Nephron (organoid): ENCODE data around the gene CEACAM8.
"Not testable (repeated sequence)": the region's sequence is repeated elsewhere in the genome, so short reads cannot be mapped to it uniquely, and the experiment has no call there.

ENCODE experiments used
- H3K27ac Mint-ChIP-seq, 3 experiments: 2 replicates each; pipeline ENCODE4 v1.8.0; 2020; ENCODE audit warnings: mixed read lengths in 3 of 3, mild to moderate bottlenecking in 2 of 3, moderate library complexity in 1 of 3
- H3K27me3 Mint-ChIP-seq: 2 replicates; pipeline ENCODE4 v1.8.0; 2021; ENCODE audit warnings: low read depth, mild to moderate bottlenecking, moderate library complexity, mixed read lengths
- H3K36me3 Mint-ChIP-seq: 2 replicates; pipeline ENCODE4 v1.8.0; 2020; ENCODE audit warnings: low read depth, mixed read lengths
- H3K4me1 Mint-ChIP-seq: 2 replicates; pipeline ENCODE4 v1.8.0; 2020; ENCODE audit warnings: mixed read lengths
- H3K4me3 Mint-ChIP-seq, 3 experiments: 2 replicates each; pipeline ENCODE4 v1.8.0; 2020; ENCODE audit warnings: mild to moderate bottlenecking in 3 of 3, mixed read lengths in 3 of 3, moderate library complexity in 2 of 3
- H3K9me3 Mint-ChIP-seq: 2 replicates; pipeline ENCODE4 v1.8.0; 2020; ENCODE audit warnings: mixed read lengths
- TF ChIP-seq, protein P1 (sequence below), 3 experiments: fragments of 200-600 bp; sonication (generic); IDR thresholded peaks; one replicate each; pipeline ENCODE4 v1.5.0; 2021; ENCODE audit warnings: antibody characterized with exemption in 3 of 3; ENCODE audit not compliant: unreplicated experiment in 3 of 3

CEACAM8 gene

DNA sequence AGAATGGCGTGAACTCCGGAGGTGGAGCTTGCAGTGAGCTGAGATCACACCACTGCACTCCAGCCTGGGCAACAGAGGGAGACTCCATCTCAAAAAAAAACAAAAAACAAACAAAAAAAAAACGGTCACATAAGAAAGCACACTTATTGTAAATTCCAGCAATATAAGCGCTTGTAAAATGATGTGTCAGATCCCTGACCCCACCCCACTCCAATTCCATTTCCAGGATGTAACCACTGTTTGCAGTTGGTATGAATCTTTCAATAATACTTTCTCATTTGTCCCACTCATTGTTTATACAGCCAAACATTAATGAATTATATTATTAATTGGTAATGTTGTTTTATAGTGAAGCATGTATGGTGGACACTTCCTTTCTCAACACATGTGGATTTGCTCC, 50.6 kb downstream of the CEACAM8 start:
- no peaks in the 10 kb centered on the region for H3K36me3 Mint-ChIP-seq
- TF ChIP-seq, protein P1, sequence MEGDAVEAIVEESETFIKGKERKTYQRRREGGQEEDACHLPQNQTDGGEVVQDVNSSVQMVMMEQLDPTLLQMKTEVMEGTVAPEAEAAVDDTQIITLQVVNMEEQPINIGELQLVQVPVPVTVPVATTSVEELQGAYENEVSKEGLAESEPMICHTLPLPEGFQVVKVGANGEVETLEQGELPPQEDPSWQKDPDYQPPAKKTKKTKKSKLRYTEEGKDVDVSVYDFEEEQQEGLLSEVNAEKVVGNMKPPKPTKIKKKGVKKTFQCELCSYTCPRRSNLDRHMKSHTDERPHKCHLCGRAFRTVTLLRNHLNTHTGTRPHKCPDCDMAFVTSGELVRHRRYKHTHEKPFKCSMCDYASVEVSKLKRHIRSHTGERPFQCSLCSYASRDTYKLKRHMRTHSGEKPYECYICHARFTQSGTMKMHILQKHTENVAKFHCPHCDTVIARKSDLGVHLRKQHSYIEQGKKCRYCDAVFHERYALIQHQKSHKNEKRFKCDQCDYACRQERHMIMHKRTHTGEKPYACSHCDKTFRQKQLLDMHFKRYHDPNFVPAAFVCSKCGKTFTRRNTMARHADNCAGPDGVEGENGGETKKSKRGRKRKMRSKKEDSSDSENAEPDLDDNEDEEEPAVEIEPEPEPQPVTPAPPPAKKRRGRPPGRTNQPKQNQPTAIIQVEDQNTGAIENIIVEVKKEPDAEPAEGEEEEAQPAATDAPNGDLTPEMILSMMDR (IDR thresholded peaks at IDR 0.05; ENCODE audit: unreplicated experiment in 3 of 3), result no peak
- H3K4me1 Mint-ChIP-seq, result no peaks in the 10 kb centered on the region
- H3K9me3 Mint-ChIP-seq, result peaks cover 7% of the 10 kb centered on the region
- peaks cover 15% of the 10 kb centered on the region for H3K27me3 Mint-ChIP-seq
- no peak overlapping the region for H3K4me3 Mint-ChIP-seq
- H3K27ac Mint-ChIP-seq, result no peak overlapping the region

DNA sequence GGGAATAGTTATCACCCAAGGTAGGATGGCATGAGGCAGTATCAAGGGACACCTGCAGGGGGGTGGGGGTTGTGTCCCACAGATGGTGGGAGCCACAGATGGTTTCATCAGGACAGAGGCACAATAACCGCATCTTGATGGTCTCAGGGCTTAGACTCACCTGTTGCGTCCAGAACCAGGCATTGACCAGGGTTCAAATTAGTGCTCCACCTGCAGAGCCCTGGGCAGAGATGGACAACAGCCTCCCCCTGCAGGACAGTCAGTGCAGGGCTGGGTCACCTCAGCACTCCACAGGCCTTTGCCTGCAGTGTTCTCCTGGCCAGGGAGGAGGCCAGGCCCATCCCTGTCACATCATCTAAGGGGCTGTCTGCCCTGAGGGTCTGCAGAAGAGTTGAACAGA, 51.9 kb downstream of the CEACAM8 start:
- Mint-ChIP-seq H3K4me1 (no peaks in the 10 kb centered on the region), H3K27me3 (peaks cover 15% of the 10 kb centered on the region), H3K4me3 (no peak overlapping the region), H3K9me3 (peaks cover 3% of the 10 kb centered on the region), H3K27ac (no peak overlapping the region), H3K36me3 (no peaks in the 10 kb centered on the region)
- TF ChIP-seq, protein P1 (IDR thresholded peaks at IDR 0.05; ENCODE audit: unreplicated experiment in 3 of 3), result no peak

DNA sequence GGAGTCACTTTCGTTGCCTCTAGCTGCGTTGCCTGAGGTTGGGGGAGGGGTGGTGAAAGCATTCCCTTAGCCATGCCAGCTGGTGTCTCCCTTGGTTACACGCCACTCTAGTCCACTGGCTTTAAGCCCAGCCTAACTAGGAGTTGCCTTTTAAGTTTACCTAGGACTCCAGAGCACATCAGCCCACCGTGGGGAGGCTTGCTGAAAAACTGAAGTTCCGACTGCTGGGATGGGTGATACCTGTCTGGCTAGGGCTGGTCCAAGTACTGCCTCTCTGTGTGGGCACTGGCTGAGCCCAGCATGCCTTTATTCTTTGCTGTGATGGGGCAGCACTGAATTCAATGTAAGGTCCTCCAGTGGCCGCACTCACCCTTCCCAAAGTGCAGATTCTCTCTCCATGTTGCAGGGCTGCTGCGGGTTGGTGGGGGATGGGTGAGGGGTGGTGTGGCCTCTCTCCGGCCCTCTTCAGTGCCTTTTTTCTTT, 54.6 kb downstream of the CEACAM8 start:
- Mint-ChIP-seq H3K27ac (no peak overlapping the region), H3K4me3 (no peak overlapping the region), H3K27me3 (no peaks in the 10 kb centered on the region), H3K36me3 (no peaks in the 10 kb centered on the region), H3K4me1 (no peaks in the 10 kb centered on the region), H3K9me3 (no peaks in the 10 kb centered on the region)
- TF ChIP-seq, protein P1 (IDR thresholded peaks at IDR 0.05; ENCODE audit: unreplicated experiment in 3 of 3), result no peak

DNA sequence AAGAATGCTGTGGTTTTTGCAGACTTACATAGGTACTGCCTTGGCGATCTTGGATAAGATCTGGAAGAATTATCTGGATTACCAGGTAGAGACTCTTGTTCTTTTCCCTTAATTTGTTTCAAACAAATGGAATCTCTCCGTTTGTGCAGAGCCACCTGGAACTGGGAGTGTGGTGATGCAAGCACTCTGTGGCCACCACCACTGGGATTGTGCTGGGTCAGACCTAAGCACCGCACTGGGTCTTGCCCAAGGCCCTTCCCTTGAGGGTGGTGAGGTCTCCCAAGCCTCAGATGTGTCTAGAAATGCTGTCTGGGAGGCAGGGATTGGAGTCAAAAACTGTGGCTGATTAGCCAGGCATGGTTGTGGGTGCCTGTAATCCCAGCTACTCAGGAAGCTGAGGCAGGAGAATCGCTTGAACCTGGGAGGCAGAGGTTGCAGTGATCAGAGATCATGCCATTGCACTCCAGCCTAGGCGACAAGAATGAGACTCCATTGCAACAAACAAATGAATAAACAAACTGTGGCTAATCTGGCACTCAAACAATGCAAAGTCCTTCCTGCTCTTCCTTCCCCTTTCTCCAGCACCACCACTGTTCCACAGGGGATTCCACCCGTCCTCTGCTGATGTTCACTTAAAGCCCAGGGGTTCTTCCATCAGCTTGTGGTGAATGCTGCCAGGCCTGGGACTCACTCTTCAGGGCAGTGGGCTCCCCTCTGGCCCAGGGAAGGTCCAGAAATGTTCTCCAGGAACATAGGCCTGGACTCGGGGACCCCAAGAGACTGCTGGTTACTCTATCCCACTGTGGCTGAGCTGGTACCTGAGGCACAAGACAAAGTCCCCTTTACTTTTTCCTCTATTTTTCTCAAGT, 55.6 kb downstream of the CEACAM8 start:
- Mint-ChIP-seq H3K9me3 (no peaks in the 10 kb centered on the region), H3K4me1 (no peaks in the 10 kb centered on the region)
- TF ChIP-seq, protein P1 (IDR thresholded peaks at IDR 0.05; ENCODE audit: unreplicated experiment in 3 of 3), result no peak

DNA sequence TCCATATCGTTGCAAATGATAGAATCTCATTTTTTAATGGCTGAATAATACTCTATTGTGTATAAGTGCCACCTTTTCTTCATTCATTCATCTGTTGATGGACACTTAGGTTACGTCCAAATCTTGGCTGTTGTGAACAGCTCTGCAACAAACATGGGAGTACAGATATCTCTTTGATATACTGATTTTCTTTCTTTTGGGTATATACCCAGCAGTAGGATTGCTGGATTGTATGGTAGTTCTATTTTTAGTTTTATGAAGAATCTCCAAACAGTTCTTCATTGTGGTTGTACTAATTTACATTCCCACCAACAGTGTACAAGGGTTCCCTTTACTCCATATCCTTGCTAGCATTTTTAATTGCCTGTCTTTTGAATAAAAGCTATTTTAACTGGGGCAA, 59.4 kb downstream of the CEACAM8 start:
- not testable (repeated sequence) for H3K9me3 Mint-ChIP-seq, H3K27me3 Mint-ChIP-seq, H3K27ac Mint-ChIP-seq, H3K4me1 Mint-ChIP-seq, H3K36me3 Mint-ChIP-seq, H3K4me3 Mint-ChIP-seq

More for the DNA sequence above, 55.6 kb downstream of the CEACAM8 start:
- Mint-ChIP-seq H3K4me3 (no peak overlapping the region), H3K27ac (no peak overlapping the region), H3K36me3 (no peaks in the 10 kb centered on the region), H3K27me3 (no peaks in the 10 kb centered on the region)

DNA sequence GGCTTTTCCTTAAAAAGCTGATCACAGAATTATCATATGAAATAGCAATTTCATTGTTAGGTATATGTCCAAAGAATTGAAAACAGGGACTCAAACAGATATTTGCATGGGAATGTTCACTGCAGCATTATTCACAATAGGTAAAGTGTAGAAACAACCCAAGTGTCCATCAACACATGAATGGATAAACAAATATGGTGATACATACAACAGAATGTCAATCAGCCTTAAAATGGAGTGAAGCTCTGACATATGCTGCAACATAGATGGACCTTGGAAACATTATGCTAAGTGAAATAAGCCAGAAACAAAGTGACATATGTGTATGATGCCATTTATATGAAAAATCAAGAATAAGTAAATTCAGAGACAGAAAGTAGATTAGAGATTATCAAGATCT, 60.3 kb downstream of the CEACAM8 start:
- Mint-ChIP-seq H3K27ac (no peak overlapping the region), H3K27me3 (peaks cover 4% of the 10 kb centered on the region), H3K9me3 (no peaks in the 10 kb centered on the region), H3K36me3 (no peaks in the 10 kb centered on the region), H3K4me3 (no peak overlapping the region), H3K4me1 (no peaks in the 10 kb centered on the region)
- TF ChIP-seq, protein P1 (IDR thresholded peaks at IDR 0.05; ENCODE audit: unreplicated experiment in 3 of 3), result no peak
